K562 treated with DMSO at 1 percent for 4 hours (cell line): ENCODE results near the gene ASB10. TPM values are rescaled to one million over a fixed set of nuclear protein-coding genes. Genes with fewer than 3 reads are reported as not detected.

Source experiments
- total RNA-seq: library from RNA; unstranded; fragments of 300-600 nt; gene quantifications from 2 replicates; pipeline ENCODE4 v1.2.3, GENCODE V29; 2022; ENCODE audit not compliant: insufficient read depth

ASB10 gene, protein sequence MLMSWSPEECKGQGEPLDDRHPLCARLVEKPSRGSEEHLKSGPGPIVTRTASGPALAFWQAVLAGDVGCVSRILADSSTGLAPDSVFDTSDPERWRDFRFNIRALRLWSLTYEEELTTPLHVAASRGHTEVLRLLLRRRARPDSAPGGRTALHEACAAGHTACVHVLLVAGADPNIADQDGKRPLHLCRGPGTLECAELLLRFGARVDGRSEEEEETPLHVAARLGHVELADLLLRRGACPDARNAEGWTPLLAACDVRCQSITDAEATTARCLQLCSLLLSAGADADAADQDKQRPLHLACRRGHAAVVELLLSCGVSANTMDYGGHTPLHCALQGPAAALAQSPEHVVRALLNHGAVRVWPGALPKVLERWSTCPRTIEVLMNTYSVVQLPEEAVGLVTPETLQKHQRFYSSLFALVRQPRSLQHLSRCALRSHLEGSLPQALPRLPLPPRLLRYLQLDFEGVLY
- total RNA-seq, result not detected in 2 replicates

DNA sequence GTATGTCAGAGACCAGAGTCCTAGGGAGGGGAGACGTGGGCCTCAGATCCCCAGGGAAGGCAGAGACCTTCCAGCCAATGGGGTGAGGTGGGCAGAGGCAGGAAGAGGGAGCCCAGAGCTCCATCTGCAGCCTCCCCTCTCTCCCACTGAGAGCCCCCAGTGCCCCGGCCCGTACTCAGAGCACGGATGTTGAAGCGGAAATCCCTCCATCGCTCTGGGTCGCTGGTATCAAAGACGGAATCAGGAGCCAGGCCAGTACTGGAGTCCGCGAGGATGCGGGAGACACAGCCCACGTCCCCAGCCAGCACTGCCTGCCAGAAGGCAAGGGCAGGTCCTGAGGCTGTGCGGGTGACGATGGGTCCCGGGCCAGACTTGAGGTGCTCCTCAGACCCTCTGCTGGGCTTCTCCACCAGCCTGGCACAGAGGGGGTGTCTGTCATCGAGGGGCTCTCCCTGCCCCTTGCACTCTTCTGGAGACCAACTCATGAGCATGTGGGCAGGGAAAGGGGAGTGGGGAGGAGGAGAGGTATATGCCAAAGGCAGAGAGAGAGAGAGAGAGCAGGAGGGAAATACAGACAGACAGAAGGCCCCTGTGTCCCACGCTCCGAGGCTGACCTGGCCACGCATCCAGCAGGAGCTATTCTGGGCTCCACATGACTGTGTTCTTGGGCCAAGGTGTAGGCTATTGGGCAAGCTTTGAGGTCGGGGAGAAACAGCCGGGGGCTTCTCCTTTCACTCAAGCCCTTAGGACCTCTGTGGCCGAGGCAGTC lies at the start of gene ASB10:
Gene ASB10, minus strand, starts transcription at position 611 of the 769 bp plus-strand sequence. Its CDS starts 120 bp downstream, at position 491.

GRCh38 chr7:151232091-151232916 lies 45.3 kb upstream of the ASB10 start, which contains the start of gene CHPF2:
CHPF2 (plus strand) TSS chr7:151232483; CDS start chr7:151234012, 1,529 bp downstream.

GRCh38 chr7:151226875-151227782 lies 40.1 kb upstream of the ASB10 start, which contains the start of gene ABCF2:
ABCF2 (minus strand) TSS chr7:151227205; CDS start chr7:151226458, 747 bp downstream.

DNA sequence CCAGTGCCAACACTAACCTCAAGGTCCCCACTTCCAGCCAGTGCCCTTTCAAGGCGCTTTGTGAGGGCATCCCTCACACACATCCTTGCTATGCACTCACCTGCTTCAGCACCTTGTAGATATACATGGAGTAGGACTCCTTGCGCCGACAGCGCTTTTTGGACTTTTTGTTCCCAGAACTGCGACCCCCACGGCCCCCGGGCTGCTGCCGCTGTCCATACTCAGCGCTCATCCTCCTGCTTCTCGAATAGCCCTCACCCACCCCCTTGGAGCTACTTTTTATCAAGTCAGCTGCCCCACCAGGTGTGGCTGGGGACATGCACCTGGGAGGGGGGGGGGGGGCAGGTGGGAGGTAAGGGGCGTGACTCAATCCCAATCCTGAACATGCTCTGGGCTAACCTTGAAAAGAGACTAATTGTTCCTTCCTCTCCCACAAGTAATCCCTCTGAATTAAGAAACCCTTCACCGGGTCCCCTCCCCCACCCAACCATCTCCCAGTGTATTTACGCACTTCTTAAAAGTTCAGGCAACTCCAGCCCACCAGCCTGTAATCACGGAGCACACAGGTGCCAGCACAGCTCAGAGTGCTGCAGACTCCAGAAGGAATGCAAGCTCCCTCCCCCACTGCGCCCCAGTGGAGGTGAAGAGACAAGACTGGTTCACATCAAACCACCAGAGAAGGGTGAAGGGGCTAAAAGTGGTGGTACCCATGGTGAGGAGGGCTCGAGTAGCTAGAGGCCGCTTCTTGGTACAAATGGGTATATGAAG lies 23.2 kb upstream of the ASB10 start, which contains the start of gene H2BK1:
Gene H2BK1, minus strand, starts transcription at position 402 of the 768 bp plus-strand sequence. Its CDS starts 170 bp downstream, at position 232.

DNA sequence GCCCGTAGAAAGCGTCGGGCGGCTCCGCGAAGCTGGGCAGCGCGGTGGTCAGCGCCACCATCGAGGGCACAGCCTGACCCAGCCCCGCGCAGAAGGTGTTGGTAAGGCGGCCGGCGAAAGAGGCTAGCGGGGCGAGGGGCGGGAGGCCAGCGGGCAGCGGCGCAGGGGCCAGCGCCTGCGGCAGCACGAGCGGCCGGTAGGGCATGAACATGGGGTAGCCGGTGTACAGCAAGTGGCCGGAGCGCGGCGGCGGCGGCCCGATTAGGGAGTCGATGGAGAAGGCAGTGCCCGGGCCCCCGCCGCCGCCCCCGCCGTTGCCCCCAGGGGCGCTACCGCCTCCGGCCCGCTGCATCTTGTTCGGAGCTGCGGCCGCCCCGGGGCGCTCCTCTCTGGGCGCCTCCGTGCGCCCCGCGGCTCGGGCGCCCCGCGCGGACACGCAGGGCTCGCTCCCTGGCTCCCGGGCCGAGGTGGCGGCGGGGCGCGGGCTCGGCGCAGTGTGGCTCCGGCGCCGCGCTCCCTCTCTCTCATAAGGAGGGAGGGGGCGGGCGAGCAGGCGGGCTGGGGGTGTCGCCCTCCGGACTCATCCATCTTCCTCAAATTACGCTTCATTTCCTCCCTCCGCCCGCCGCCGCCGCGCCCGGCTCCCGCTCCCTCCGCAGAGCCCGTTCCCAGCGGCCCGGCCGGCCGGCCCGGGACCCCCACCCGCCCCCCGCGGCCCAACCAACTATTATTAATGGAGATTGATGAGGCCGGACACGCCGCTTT lies 19.7 kb downstream of the ASB10 start, which contains the start of gene GBX1:
Gene GBX1, minus strand, starts transcription at position 498 of the 765 bp plus-strand sequence. Its CDS starts 146 bp downstream, at position 352.

Other genes starting within 250 kb of the ASB10 start
- gene KCNH2, start 208.9 kb downstream of the ASB10 start, total RNA-seq, result 237 and 415 TPM in 2 replicates
- gene NOS3, start 196.2 kb downstream of the ASB10 start, total RNA-seq, result 52.5 and 62.3 TPM in 2 replicates
- gene ATG9B, start 162.8 kb downstream of the ASB10 start, total RNA-seq, result 2.0 TPM in 1 of 2 replicates, not detected in the other
- 38.5 and 41.9 TPM in 2 replicates for gene ABCB8, start 158.8 kb downstream of the ASB10 start, total RNA-seq
- 6.6 and 9.8 TPM in 2 replicates for gene ASIC3, start 138.7 kb downstream of the ASB10 start, total RNA-seq
- 40.4 and 43.9 TPM in 2 replicates for gene CDK5, start 129.4 kb downstream of the ASB10 start, total RNA-seq
- 296 and 338 TPM in 2 replicates for gene SLC4A2, start 127.7 kb downstream of the ASB10 start, total RNA-seq
- gene FASTK, start 106.4 kb downstream of the ASB10 start, total RNA-seq, result 110 and 123 TPM in 2 replicates
- 233 and 285 TPM in 2 replicates for gene TMUB1, start 103.8 kb downstream of the ASB10 start, total RNA-seq
- 62.0 and 96.8 TPM in 2 replicates for gene AGAP3, start 100.8 kb downstream of the ASB10 start, total RNA-seq
- gene GBX1, start 19.6 kb downstream of the ASB10 start, total RNA-seq, result not detected in 2 replicates
- gene H2BK1, start 23.2 kb upstream of the ASB10 start, total RNA-seq, result not detected in 2 replicates
- gene ABCF2, start 40.0 kb upstream of the ASB10 start, total RNA-seq, result 42.8 and 52.5 TPM in 2 replicates
- 36.8 and 52.9 TPM in 2 replicates for gene CHPF2, start 45.2 kb upstream of the ASB10 start, total RNA-seq
- 4.3 and 5.3 TPM in 2 replicates for gene SMARCD3, start 61.4 kb upstream of the ASB10 start, total RNA-seq
- gene NUB1, start 154.6 kb upstream of the ASB10 start, total RNA-seq, result 51.2 and 64.2 TPM in 2 replicates
- gene WDR86, start 222.8 kb upstream of the ASB10 start, total RNA-seq, result 1.0 TPM in 1 of 2 replicates, not detected in the other